ENCODE data around the gene SLC6A16. TPM values are rescaled to one million over a fixed set of nuclear protein-coding genes. Genes with fewer than 3 reads are reported as not detected.

Gene SLC6A16
- total RNA-seq, 1 donor from 2014 or later, result 19.3 TPM

GRCh38 chr19:49364083-49364737 is 39.2 kb upstream of the SLC6A16 start:
- peaks cover 31% of the 10 kb centered on the region for H3K4me1 Mint-ChIP-seq
- DNase-seq (no peak), ATAC-seq (ENCODE audit: low read depth) (no peak)
- H3K27me3 Mint-ChIP-seq, result no peaks in the 10 kb centered on the region
- intact Hi-C loops (cut with micrococcal nuclease), result no loop called here
- ChIA-PET POLR2A (interaction anchor here (0.5 to 1.8 kb wide), 4 partner anchors 11 to 1042 kb away, joined by 4 to 20 read pairs (median 6); no protein-coding TSS in a partner anchor), CTCF (no interaction called here)
- peak overlapping the region; percentile 29 for H3K4me3 Mint-ChIP-seq
- no peaks in the 10 kb centered on the region for H3K36me3 Mint-ChIP-seq (ENCODE audit: low read depth)
- H3K27ac Mint-ChIP-seq, result no peak overlapping the region
- no peaks in the 10 kb centered on the region for H3K9me3 Mint-ChIP-seq
- TF ChIP-seq CTCF (IDR thresholded peaks at IDR 0.05), result no peak

- peak; percentile 94 for DNase-seq
- H3K4me1 Mint-ChIP-seq, result peaks cover 31% of the 10 kb centered on the region
Measured at GRCh38 chr19:49363268-49364082, 38.5 kb upstream of the SLC6A16 start, which contains the start of gene DKKL1. Gene DKKL1 (plus strand): TSS chr19:49363877. CDS start chr19:49363999, 122 bp downstream.

GRCh38 chr19:49362929-49363267 is 37.9 kb upstream of the SLC6A16 start:
- POLR2A ChIA-PET, result interaction anchor here (0.6 to 7.0 kb wide), 10 partner anchors 12 to 142 kb away, joined by 3 to 73 read pairs (median 4); partner anchors contain the start of genes CD37 and KASH5
- Mint-ChIP-seq H3K4me3 (no peak overlapping the region), H3K27me3 (no peaks in the 10 kb centered on the region), H3K4me1 (peaks cover 34% of the 10 kb centered on the region), H3K9me3 (no peaks in the 10 kb centered on the region), H3K27ac (no peak overlapping the region), H3K36me3 (ENCODE audit: low read depth) (no peaks in the 10 kb centered on the region)
- intact Hi-C loops (cut with micrococcal nuclease), result loop anchor here (1.0 to 2.0 kb wide), 5 partner anchors 23 to 62 kb away; partner anchors contain the start of gene CD37
- CTCF ChIA-PET, result no interaction called here
- ATAC-seq (ENCODE audit: low read depth), result no peak
- TF ChIP-seq CTCF (IDR thresholded peaks at IDR 0.05), result no peak
- no peak for DNase-seq

More at GRCh38 chr19:49363268-49364082, 38.5 kb upstream of the SLC6A16 start, which contains the start of gene DKKL1:
- Mint-ChIP-seq H3K9me3 (no peaks in the 10 kb centered on the region), H3K36me3 (ENCODE audit: low read depth) (no peaks in the 10 kb centered on the region), H3K27ac (no peak within 1 kb of the TSS), H3K27me3 (no peaks in the 10 kb centered on the region), H3K4me3 (peak within 1 kb of the TSS; percentile 29)
- intact Hi-C loops (cut with micrococcal nuclease), result loop anchor here (1.0 to 2.0 kb wide), 5 partner anchors 23 to 63 kb away; partner anchors contain the start of gene CD37
- POLR2A ChIA-PET, result interaction anchor here (0.5 to 7.0 kb wide), 13 partner anchors 12 to 1041 kb away, joined by 3 to 73 read pairs (median 4); partner anchors contain the start of genes CD37 and KASH5
- CTCF ChIA-PET, result no interaction called here
- TF ChIP-seq CTCF (IDR thresholded peaks at IDR 0.05), result no peak
- peak; percentile 85 for ATAC-seq (ENCODE audit: low read depth)

GRCh38 chr19:49362048-49362928 is 37.3 kb upstream of the SLC6A16 start, which contains the start of gene TEAD2:
Gene TEAD2 (minus strand): TSS chr19:49362416. CDS start chr19:49360075, 2,341 bp downstream.
- Mint-ChIP-seq H3K9me3 (no peaks in the 10 kb centered on the region), H3K36me3 (ENCODE audit: low read depth) (no peaks in the 10 kb centered on the region), H3K27ac (peak within 1 kb of the TSS; percentile 87), H3K27me3 (no peaks in the 10 kb centered on the region), H3K4me1 (peaks cover 38% of the 10 kb centered on the region), H3K4me3 (no peak within 1 kb of the TSS)
- intact Hi-C loops (cut with micrococcal nuclease), result loop anchor here (2.0 kb wide), 1 partner anchor 61 kb away; no protein-coding TSS in a partner anchor
- ATAC-seq (ENCODE audit: low read depth) (no peak), DNase-seq (peak; percentile 51)
- no peak for TF ChIP-seq CTCF (IDR thresholded peaks at IDR 0.05)
- CTCF ChIA-PET, result no interaction called here
- POLR2A ChIA-PET, result interaction anchor here (0.6 to 7.0 kb wide), 13 partner anchors 12 to 142 kb away, joined by 3 to 89 read pairs (median 4); partner anchors contain the start of genes CD37 and KASH5
